NCI-H128 (cell line): Measurements from ENCODE around the gene SUPT6H.

ENCODE experiments used
- DNase-seq: peaks from one replicate; lab custom pipeline; 2025; ENCODE audit not compliant: unreplicated experiment; lab: John Stamatoyannopoulos, UW

Gene SUPT6H

DNA sequence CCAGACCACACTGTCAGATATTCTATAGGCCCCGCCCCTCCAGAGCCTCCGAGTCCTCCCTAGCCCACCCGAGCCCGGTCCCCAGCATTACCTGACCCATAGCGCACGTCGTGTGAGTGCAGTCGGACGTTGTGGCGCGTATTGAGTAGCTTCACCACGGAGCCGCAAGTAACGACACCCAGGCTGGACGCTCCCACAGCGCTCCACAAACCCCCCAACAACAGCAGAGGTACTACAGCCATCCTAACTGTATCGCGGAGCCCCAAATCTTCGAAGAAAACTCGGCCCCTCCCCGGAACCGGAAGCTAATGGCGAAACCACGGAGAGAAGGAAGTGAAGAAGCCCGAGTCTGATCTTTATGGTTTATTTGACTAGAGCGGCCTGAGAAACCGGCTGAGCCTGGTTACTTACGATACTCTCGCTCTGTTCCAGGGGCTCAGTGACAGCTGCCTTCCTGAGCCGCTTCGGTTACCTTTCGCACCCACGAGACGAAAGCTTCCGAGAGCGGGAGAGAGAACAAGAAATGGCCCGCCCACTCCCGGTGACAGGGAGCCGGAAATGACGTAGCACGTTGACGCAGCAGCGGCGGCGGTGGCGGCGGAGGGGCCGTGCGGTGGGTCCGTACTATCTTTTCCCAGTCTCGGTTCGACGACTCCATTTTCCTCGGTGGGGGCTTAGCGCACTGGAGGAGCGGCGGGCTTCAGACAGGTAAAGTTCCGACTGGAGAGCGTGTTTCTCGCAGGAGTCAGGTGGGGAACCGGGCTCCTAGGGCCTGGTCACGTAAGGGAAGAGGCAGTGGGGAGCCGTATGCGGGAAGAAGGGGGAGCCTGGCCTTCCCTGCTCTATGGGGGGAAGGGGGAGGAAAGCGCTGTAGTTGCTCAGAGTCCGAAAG is at the start of gene SUPT6H, which contains the start of gene SDF2:
Gene SUPT6H (plus strand): TSS at position 571 of the 892 bp plus-strand sequence. CDS start 11,197 bp downstream, outside the sequence.
Gene SDF2 (minus strand): TSS at position 272 of the 892 bp plus-strand sequence. CDS start 30 bp downstream, at position 242.
- peak; percentile 53 for DNase-seq

DNA sequence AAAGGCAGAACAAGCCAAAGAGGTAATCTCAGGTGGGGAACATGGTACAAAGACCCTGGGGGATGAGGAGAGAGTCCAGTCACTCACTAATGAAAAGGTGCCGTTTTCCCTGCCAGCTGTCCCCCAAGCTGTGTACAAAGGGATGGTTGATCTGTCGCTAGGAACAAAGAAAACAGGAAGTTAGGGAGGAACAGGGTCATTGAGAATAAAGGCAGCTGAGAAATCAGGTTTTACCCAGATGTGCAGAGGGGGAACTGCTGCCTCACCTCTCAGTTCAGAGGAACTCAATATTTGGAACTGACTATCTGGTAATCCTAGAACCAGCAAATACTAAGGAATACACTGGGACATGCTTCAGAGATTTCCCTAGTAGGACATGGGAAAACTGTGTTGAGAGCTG is 49.5 kb upstream of the SUPT6H start:
- DNase-seq, result no peak

DNA sequence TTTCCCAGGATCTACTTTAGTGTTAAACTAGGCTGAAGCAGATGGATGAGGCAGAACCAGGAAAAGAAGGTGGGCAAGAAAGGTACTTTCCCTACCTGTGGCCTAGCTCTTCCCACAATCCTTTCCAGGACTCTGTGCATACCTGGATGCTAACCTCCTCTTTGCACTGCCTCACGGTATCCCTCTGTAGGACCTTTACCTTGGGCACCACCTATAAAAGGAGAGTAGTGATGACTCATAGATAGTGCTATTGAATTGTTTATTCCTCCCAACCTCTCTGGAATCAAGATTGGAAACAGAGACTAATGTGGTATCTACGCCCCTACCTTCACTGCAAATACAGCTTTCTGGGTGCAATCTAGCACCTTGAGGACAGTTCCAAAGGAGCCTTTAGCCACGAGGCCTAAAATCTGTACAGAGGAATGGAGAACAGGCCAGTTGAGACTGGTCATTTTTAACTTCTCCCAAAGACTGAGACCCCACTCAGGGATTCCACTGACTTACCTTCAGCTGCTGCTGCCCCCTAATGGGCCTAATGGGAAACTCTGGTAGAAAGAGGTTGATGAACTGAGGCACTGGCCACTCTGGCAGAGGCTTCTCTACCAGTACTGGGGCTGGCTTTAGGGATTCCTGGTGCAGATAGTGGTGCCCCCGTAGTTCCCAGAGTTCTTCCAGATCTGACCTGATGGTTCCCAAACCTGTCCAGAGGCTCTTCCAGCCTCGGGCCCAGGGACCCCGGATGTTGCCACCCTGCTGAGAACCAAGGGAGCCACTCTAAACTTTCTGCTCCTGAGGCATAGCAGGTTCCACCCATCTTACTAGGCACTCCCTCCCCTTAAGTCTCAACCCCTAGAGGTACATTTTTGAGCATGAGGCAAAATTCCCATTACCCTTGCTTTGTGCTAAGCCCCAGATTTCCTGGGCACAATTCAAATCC is 48.8 kb upstream of the SUPT6H start:
- no peak for DNase-seq

DNA sequence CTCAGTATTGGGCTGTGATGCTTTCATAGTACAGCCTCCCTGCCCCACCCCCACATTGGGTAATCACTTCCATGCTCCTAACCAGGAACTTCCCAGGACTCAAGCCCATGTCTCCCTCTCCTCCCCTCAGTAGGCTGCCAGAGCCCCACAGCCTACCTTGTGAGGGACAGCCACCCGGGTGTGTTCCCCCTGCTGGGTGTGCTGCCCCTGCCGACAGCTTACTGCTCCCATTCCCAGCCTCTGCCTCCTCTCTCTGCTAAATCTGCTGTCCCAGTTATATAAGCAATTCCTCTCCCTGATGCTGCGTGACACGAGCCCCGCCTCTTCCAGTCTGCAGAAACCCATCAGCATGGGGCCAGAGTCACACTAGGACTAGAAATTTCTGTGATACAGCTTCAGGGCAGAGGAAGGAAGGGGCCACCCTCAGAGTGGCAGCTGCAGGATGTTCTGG is 48.0 kb upstream of the SUPT6H start, which contains the start of gene RSKR:
Gene RSKR (minus strand): TSS at position 255 of the 451 bp plus-strand sequence. CDS start 24 bp downstream, at position 231.
- DNase-seq, result no peak

DNA sequence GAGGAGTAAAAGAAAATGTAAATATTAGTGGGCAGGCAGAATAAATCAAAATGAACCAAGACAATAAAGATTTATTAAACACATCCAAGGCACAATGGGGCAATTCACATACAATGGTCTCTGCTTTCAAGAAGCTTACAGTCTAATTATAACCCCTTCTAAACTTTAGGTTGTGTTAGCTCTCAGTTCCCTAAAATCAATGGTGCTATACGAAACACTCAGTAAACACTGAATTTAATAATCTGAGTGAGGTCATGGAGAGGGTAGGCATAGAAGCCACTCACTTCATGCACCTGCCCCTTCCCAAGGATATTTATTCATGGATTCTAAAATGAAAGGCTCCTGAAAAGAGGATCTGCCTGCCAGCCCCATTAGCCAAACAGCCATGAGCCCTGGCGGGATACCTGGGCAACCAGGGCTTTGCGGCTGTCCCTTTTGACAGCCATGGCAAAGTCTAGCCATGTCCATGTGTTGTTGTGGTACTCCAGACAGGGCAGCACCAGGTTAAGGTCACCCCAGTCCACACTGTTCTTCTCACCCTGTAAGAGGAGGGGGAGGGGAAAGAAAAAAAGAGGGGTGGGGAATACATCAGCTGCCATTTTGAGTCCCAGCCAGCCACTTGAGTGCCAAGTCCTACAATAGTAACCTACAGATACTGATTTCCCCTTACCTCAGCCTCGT is 46.6 kb upstream of the SUPT6H start:
- no peak for DNase-seq

DNA sequence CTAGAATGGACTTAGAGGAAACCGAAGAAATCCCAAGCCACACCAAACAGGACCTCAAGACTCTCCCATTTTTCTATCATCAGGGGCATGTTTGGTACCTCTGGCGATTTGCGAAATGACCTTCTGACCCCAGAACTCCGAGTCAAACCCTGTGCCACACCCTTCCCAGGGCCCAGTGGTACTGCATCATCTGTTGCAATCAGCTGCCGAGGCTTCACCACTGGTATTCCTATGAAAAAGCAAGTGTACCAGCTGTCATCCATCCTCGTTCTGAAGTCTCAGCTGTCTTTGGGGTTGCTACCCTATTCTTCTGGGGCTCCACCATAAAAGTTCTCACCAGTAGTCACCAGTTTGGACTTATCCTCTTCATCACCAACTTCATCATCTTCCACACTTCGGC is 45.7 kb upstream of the SUPT6H start:
- DNase-seq, result no peak

DNA sequence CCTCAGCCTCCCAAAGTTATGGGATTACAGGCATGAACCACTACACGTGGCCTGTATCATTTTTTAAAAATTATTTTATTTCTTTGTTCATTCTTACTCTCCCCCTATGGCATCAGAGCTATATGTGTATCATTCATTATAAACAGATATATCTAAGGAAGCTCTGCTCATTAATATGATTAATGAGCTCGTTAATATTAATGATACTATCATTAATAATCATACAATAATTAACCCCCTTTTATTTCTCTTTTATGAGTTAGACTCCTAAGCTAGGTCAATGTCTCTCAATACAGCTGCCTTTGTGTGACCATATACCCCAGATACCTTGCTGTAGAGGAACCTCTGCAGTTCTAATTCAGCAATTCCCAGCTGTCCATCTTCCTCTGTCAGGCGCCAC is 43.5 kb upstream of the SUPT6H start:
- DNase-seq, result no peak

DNA sequence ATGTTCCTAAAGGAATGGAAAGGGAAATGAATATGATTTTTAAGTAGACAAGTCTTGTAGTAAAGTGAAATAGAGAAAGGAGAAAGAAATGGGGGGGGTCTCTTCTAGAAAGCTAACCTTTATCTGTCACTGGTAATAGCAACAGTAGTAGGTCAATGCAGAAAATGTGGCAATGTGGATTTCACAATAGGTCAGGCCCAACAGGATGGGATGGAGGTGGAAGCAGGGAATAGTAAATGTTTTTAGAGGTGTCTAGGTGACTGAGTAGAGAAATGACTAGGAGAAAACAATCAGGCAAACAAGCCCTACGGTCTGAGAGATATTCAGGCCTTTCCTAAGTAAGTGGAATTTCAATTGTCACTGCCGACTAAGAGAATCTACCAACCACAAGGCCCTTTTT is 42.0 kb upstream of the SUPT6H start:
- no peak for DNase-seq

DNA sequence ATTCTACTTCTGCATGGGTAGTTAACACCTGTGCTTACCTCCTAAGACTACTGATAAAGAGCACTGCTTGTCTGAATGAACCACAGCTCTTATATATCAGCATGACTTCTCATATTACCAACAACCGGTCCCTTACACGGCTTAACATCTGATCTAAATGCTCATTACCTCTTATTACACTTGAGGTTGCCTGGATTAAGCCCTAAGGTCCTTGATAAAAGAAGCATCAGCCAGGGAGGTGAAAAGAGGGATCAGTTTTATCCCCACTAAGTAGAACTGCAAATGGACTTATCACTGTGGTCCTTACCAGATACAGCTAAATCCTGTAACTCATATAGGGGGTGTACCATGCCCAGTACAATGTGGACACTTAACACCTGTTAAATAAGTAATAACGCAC is 39.8 kb upstream of the SUPT6H start:
- DNase-seq, result no peak

DNA sequence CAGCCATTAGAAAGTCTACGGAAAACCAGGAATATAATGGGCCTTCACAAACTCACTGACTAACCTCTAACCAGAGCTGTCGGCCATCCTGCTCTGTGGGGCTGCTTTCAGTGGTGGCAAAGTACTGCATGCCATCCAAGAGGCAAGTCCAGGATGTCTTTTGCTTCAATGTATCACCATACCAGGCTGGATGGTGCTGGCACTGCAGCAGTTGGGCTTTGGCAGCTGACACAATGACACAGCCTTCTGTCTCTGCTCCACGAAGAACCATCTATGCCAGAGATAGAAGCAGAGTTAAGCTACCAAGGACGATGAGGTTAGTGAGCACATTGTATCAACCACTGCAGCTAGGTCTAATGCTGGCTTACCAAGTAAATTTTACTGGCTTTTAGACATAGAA is 38.3 kb upstream of the SUPT6H start:
- no peak for DNase-seq

DNA sequence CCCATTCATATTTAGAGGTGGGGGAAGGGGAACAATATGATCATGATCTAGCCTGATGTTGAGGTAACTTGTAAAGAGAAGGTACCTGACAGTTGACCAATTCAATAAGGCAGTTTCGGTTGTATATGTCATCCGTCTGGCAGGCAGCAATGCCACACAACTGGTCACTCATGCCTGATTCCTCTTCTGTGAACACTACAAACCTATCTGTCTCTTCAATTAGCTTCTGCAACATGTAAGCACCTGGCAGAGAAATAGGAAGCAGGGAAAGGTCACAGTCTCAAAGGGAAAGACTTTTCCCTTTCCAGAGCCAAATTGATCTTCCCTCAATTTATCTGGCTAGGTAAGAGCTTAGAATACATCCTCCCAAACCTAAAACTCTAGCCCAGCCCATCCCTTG is 37.9 kb upstream of the SUPT6H start:
- no peak for DNase-seq

DNA sequence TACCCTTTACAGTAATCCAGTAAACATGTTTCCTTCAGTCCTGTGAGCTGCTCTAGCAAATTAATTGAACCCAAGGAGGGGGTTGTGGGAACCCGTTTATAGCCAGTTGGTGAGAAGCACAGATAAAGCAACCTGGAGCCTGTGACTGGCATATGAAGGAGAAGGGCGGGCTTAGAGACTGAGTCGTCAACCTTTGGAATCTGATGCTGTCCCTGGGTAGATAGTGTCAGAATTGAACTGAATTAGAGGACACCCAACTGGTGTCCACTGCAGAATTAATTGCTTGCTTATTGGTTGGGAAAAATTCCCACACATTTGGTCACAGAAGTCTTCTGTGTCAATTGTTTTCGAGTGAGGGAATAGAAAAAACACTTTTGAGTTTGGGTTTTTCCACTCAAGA is 35.2 kb upstream of the SUPT6H start:
- no peak for DNase-seq

DNA sequence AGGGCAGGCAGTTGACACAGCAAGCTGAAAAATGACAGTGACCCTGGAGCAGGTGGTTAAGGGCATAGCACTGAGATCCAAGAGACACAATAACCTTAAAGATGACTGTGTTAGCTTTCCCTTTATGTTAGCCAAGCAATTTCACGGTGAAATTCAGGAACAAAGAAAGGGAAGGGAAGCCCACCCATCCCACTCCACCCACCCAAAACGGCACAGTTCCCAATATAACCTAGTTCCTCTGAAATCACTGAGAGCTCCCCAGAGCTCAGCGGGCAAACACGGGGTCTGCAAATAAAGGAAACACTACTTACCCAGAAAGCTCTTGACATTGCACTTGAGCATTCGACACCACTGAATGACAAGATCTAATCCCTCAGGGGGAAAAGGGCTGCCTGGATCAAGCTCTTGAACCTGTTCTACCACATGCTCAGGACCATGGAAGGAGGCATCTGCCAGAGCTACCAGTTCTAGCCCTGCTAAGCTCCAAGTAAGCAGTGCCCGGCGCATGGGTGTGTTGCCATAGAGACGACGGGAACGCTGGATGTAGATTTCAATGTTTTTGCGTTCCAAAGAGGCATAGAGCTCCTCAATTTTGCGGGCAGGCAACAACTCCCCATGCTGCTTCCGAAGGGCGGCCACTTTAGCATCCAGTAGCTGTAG is 27.7 kb upstream of the SUPT6H start:
- DNase-seq, result peak; percentile 31

DNA sequence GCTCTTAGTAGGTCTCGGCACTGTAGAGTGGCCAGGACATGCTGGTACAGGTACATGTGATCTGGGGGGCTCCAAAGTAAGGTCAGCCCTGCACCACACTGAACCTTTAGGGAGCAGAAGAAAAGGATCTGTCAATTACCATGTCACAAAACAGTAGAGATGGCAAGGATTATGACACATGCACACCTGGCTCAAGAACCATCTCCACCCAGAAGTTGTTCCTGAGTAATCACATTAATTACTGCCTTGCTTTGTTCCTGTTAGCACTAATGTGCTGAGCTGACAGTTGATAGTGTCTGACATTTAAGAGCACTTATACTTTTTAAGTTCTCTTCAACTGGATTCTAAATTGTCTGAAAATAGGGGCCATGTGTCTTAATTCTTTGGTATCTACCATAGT is 26.5 kb upstream of the SUPT6H start:
- no peak for DNase-seq

DNA sequence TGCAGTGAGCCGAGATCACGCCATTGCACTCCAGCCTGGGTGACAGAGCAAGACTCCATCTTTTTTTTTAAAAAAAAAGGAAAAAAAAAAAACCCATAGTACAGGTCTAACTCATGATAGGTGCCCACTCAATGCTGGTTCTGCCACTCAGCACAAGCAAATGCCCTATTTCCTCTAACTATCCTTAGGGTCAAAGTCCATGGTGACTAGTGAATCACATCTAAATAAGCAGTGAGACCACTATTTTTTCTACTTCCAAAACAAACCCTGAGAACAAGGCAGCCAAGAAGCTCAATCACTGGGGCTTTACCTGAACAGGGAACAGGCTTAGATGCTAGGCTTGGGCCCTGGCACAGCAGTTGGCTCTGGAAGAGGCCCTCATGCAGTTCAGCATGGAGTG is 20.4 kb upstream of the SUPT6H start:
- DNase-seq, result no peak

DNA sequence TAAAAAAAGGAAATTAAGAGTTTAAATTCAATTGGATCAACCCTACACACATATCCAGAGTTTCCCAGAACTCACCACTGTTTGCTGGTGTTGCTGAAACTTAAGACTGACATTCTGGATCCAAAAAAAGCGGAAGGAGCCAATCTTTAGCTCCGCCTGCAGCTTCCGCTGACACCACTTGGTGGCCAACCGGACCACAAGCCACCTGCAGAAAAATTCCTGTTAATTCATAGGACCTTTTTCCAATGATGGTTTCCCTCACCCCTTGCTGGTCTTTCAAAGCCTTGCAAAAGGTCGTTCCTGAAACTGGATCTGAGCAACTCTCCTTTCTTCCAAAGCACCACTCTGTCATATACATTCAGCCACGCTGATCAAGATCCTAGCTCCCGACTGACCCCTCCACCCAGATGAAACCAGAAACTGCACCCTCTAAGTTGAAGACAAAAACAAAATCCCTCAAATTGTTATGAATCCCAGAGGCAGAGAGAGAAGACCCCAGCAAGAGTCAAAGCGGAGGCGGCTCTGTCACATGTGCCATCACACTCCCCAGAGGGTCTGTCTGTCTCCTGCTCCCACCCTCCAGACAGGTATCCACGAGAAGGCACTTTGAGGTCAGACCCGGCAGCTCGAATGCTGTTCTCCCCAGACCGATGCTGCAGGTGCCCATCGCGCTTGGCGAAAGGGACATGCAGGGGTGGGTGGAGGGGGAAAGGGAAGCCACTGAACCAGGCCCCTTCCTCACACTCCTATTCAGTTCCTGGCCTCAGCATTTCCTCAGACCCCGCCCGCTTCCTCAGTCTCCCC is 17.8 kb upstream of the SUPT6H start:
- no peak for DNase-seq

DNA sequence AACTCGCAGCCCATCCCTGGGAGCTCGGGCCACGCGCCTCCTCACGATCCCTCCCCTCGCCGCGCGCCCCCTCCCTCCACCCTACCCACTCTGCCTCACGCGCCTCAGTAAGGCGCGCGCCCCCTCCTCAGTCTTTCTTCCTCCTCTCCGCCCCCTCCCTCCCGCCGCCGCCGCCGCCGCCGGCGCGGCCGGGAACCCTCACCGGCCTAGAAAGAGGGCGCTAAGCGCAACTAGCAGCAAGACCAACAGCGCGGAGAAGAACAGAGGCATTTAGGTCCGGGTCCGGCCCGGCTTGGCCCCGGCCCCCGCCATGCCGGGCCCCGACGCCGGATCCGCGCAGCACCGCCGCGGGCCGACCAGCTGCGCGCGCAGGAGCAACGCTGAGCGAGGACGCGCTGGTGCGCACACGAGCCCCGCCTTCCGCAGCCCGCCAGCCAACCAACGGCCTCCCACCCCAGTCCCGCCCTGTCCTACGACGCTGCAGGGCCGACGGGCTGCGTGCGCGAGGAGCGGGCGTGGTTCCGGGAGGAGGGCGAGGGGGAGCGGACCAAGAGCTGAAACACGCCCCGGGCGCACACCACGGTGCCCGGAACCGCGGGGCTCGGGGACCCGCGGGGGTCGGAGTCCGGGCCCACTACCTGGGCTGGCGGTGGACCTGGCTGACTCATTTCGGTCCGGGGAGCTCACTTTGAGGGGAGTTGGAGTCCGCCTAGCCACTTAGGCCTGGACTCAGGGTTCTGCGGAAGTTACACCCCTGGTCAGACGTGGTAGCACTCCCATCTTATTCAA is 17.0 kb upstream of the SUPT6H start, which contains the start of gene BLTP2:
Gene BLTP2 (minus strand): TSS at position 372 of the 789 bp plus-strand sequence. CDS start 102 bp downstream, at position 270.
- DNase-seq, result peak; percentile 64

DNA sequence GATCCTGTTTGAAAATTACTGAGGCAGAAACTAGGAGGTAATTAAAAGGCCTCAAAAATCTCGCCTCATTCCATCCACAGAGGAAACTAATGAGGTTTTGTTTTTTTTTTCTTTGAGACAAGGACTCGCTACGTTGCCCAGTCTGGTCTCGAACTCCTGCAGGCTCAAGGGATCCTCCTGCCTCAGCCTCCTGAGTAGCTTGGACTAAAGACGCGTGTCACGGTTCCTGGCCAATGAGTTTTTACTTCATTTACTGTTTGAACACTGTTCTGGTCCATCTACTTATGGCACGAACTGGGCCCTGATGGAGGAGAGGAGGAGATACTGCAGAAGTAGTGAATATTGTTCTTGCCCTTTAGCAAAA is 16.4 kb upstream of the SUPT6H start:
- no peak for DNase-seq
